ENCODE data around the gene SORL1. TPM values are rescaled to one million over a fixed set of nuclear protein-coding genes. Genes with fewer than 3 reads are reported as not detected.

SORL1 gene
- total and polyA plus RNA-seq, 2 of the 13 experiments (the other 11 are each of a cell fraction or from before 2014, with no cell fraction given) = 21.3 to 148 TPM

DNA sequence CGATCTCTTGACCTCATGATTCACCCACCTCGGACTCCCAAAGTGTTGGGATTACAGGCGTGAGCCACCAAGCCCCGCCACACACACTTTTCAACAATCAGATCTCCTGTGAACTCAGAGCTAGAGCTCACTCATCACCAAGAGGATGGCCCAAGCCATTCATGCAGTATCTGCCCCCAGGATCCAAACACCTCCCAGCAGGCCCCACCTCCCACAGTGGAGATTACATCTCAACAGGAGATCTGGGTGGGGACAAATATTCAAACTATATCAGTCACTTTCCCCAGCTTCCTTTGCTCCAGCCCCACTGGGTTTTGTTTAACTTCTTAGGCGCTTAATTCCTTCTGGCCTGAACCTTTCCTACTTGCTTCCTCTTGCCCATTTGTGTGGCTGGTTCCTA is 26.3 kb upstream of the SORL1 start:
- H4K20me1 ChIP-seq (ENCODE audit: insufficient read depth, low read length) = no peaks in the 10 kb centered on the region
- ChIA-PET CTCF (ENCODE audit: low intra/inter-chr PET ratio, low total read pairs) (no interaction called here), POLR2A (no interaction called here)
- ATAC-seq = no peak
- FAIRE-seq = no peak
- WGBS (ENCODE audit: low lambda C conversion rate) = 73% methylated on average over 3 of the region's 5 CpGs
- no TSS peak for BruUV-seq (replicated peaks)
- no peak for DNase-seq (ENCODE audit: low spot score)
- H2AFZ ChIP-seq (ENCODE audit: low read length) = no peak overlapping the region
- H3K36me3 ChIP-seq (replicated peaks in 1 of 2; ENCODE audit: control insufficient read depth in 1 of 2, insufficient read depth in 2 of 2, low read length in 2 of 2) = no peaks in the 10 kb centered on the region
- H3K27me3 ChIP-seq (ENCODE audit: control insufficient read depth in 1 of 2, insufficient read depth in 2 of 2, low read length in 2 of 2) = peaks cover 0 to 19% of the 10 kb centered on the region in 2 experiments; a peak in 4 of 5 replicates
- H3K79me2 ChIP-seq (ENCODE audit: insufficient read depth, low read length) = no peaks in the 10 kb centered on the region
- H3K4me1 ChIP-seq (ENCODE audit: insufficient read depth, low read length) = peaks cover 9% of the 10 kb centered on the region
- H3K27ac ChIP-seq (ENCODE audit: extremely low read length, insufficient read depth, low read length) = no peak overlapping the region
- H3K4me3 ChIP-seq (replicated peaks in 1 of 3; ENCODE audit: insufficient read depth in 1 of 3, low read depth in 2 of 3, low read length in 3 of 3) = no peak overlapping the region
- in situ Hi-C loops (cut with HindIII; ENCODE audit: extremely low pct_ligation_motif_present, low pct_unique_long_range_greater_than_20kb) (no loop called here), intact Hi-C loops (cut with micrococcal nuclease; ENCODE audit: unreplicated experiment) (no loop called here)
- no peak for TF ChIP-seq JUND (CRISPR knock-in tag; IDR thresholded peaks at IDR 0.05)
- no peak for TF ChIP-seq MLLT10 (CRISPR knock-in tag; IDR thresholded peaks at IDR 0.05)
- TF ChIP-seq CAMTA2 (CRISPR knock-in tag; IDR thresholded peaks at IDR 0.05; ENCODE audit: borderline replicate concordance) = no peak
- no peak for TF ChIP-seq ZNF430 (CRISPR knock-in tag; IDR thresholded peaks at IDR 0.05)
- no peak for TF ChIP-seq ZNF138 (CRISPR knock-in tag; IDR thresholded peaks at IDR 0.05; ENCODE audit: low read depth)
- H3K9ac ChIP-seq (ENCODE audit: insufficient read depth, low read depth, low read length) = no peak overlapping the region
- H3K4me2 ChIP-seq (ENCODE audit: low read depth, low read length) = no peak overlapping the region
- no peaks in the 10 kb centered on the region for H3K9me3 ChIP-seq (ENCODE audit: low read length)

DNA sequence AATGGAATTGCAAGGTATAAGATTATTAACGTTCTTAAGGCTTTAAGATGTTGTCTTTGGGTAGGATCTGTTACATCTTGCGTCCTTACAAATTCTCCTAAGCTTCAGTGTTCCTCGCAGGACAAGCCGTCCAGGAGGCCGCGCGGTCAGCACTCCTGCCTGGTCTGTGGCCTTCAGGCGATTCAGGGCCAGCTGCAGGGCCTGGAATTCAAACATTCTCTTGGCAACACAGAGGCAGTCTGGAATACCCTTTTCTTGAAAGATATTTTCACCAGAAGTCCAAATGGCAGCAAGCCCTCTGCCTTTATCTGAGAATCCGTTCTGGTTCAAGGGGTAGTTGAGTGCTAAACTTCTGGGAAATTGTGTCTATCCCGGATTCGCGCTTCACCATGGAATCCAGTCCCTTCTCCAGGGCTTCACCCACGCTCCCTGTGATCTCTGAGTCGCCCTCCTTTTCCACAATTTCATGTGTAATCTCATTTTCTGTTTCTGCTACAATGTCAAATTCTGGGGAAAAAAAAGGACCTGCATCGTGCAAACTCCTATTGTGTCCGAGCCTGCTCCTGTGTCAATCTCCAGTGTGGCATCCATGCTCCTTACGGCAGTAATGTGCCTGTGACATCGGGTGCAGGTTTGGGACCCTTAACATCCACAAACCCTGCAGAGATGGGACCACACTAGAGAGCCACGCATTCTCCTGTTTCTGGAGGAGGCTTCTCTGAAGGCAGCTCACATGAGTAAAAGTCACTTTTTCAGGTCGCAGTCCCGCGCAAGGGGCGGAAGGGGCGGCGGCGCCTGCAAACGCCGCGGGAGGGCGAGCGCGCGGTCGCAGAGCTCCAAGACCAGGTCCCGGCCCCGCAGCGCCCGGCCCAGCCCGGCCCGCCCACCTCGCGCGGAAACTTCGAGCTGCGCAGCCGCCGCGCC is 25.4 kb upstream of the SORL1 start:
- in situ Hi-C loops (cut with HindIII; ENCODE audit: extremely low pct_ligation_motif_present, low pct_unique_long_range_greater_than_20kb) (no loop called here), intact Hi-C loops (cut with micrococcal nuclease; ENCODE audit: unreplicated experiment) (no loop called here)
- Histone ChIP-seq H3K4me1 (ENCODE audit: insufficient read depth, low read length) (peaks cover 9% of the 10 kb centered on the region), H3K27ac (ENCODE audit: extremely low read length, insufficient read depth, low read length) (no peak overlapping the region), H2AFZ (ENCODE audit: low read length) (no peak overlapping the region), H3K9me3 (ENCODE audit: low read length) (no peaks in the 10 kb centered on the region), H3K27me3 (ENCODE audit: control insufficient read depth in 1 of 2, insufficient read depth in 2 of 2, low read length in 2 of 2) (peaks cover 0 to 19% of the 10 kb centered on the region in 2 experiments; a peak in 4 of 5 replicates), H3K9ac (ENCODE audit: insufficient read depth, low read depth, low read length) (no peak overlapping the region), H3K4me3 (replicated peaks in 1 of 3; ENCODE audit: insufficient read depth in 1 of 3, low read depth in 2 of 3, low read length in 3 of 3) (peak overlapping the region; percentile 21 to 56 (median 46); a peak in 5 of 6 replicates), H3K4me2 (ENCODE audit: low read depth, low read length) (peak overlapping the region; percentile 90), H3K36me3 (replicated peaks in 1 of 2; ENCODE audit: control insufficient read depth in 1 of 2, insufficient read depth in 2 of 2, low read length in 2 of 2) (no peaks in the 10 kb centered on the region), H3K79me2 (ENCODE audit: insufficient read depth, low read length) (no peaks in the 10 kb centered on the region), H4K20me1 (ENCODE audit: insufficient read depth, low read length) (no peaks in the 10 kb centered on the region)
- ATAC-seq = peak; percentile 98
- no peak for DNase-seq (ENCODE audit: low spot score)
- no TSS peak for BruUV-seq (replicated peaks)
- CTCF ChIA-PET (ENCODE audit: low intra/inter-chr PET ratio, low total read pairs) = interaction anchor here (1.2 kb wide), 1 partner anchor 165 kb away, joined by 5 read pairs; no protein-coding TSS in a partner anchor
- POLR2A ChIA-PET = interaction anchor here (1.4 kb wide), 1 partner anchor 25 kb away, joined by 3 read pairs; no protein-coding TSS in a partner anchor
- WGBS (ENCODE audit: low lambda C conversion rate) = 54% methylated on average over 18 of the region's 48 CpGs
- FAIRE-seq = no peak
- TF ChIP-seq, protein P1, sequence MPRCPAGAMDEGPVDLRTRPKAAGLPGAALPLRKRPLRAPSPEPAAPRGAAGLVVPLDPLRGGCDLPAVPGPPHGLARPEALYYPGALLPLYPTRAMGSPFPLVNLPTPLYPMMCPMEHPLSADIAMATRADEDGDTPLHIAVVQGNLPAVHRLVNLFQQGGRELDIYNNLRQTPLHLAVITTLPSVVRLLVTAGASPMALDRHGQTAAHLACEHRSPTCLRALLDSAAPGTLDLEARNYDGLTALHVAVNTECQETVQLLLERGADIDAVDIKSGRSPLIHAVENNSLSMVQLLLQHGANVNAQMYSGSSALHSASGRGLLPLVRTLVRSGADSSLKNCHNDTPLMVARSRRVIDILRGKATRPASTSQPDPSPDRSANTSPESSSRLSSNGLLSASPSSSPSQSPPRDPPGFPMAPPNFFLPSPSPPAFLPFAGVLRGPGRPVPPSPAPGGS (CRISPR knock-in tag; IDR thresholded peaks at IDR 0.05) = no peak
- TF ChIP-seq YY1 (IDR thresholded peaks at IDR 0.05; ENCODE audit: insufficient read depth, insufficient replicate concordance, low read depth, low read length) (peak; percentile 29), TP53 (CRISPR knock-in tag; conservative IDR thresholded peaks at IDR 0.05) (no peak), PHF21A (CRISPR knock-in tag; IDR thresholded peaks at IDR 0.05) (0 out of 2 replicates have a peak, but pooled peaks have one; percentile 16), FOXP1 (IDR thresholded peaks at IDR 0.05) (no peak), FOXP1 (CRISPR knock-in tag; IDR thresholded peaks at IDR 0.05) (no peak)
- TF ChIP-seq, protein P2, sequence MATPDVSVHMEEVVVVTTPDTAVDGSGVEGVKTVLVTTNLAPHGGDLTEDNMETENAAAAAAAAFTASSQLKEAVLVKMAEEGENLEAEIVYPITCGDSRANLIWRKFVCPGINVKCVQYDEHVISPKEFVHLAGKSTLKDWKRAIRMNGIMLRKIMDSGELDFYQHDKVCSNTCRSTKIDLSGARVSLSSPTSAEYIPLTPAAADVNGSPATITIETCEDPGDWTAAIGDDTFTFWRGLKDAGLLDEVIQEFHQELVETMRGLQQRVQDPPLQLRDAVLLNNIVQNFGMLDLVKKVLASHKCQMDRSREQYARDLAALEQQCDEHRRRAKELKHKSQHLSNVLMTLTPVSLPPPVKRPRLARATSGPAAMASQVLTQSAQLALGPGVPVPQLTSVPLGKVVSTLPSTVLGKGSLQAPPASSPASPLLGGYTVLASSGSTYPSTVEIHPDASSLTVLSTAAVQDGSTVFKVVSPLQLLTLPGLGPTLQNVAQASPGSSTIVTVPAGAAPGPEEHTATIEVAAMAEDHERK (CRISPR knock-in tag; IDR thresholded peaks at IDR 0.05; ENCODE audit: low read depth) = no peak
- TF ChIP-seq, protein P3, sequence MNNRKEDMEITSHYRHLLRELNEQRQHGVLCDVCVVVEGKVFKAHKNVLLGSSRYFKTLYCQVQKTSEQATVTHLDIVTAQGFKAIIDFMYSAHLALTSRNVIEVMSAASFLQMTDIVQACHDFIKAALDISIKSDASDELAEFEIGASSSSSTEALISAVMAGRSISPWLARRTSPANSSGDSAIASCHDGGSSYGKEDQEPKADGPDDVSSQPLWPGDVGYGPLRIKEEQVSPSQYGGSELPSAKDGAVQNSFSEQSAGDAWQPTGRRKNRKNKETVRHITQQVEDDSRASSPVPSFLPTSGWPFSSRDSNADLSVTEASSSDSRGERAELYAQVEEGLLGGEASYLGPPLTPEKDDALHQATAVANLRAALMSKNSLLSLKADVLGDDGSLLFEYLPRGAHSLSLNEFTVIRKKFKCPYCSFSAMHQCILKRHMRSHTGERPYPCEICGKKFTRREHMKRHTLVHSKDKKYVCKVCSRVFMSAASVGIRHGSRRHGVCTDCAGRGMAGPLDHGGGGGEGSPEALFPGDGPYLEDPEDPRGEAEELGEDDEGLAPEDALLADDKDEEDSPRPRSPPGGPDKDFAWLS (CRISPR knock-in tag; IDR thresholded peaks at IDR 0.05; ENCODE audit: borderline replicate concordance) = no peak

Measured in HepG2 (cell line).